Measurements from ENCODE around the gene CTNNB1.

- no peak for TF ChIP-seq CTCF (IDR thresholded peaks at IDR 0.05)
- no peak for TF ChIP-seq TCF7L2 (IDR thresholded peaks at IDR 0.05; ENCODE audit: low read depth, low read length)
- TF ChIP-seq POLR2AphosphoS5 (IDR thresholded peaks at IDR 0.05; ENCODE audit: low read depth, low read length): no peak
These were observed 20.1 kb downstream of the CTNNB1 start for GRCh38 chr3:41219424-41219823.
